K562 (cell line): ENCODE measurements around the gene GZMH. TPM values are rescaled to one million over a fixed set of nuclear protein-coding genes. Genes with fewer than 3 reads are reported as not detected.
A peak's percentile ranks its signal among the peaks of the same experiment; 100 is the strongest.

Experiments
- ATAC-seq: fragments of 200-7000 bp; cut with Tn5 transposase; 3 replicates; pipeline ENCODE4 v1.9.1; 2020; ENCODE audit warnings: moderate library complexity
- BruUV-seq: library from RNA; stranded (reverse); fragments of 400-500 nt; replicated peaks from 2 replicates; lab custom pipeline; 2021; lab: Mats Ljungman, UMichigan
- CTCF ChIA-PET: fragments of 300-600 bp; formaldehyde crosslinking; extraction: SDS; loops from one replicate; lab custom pipeline; 2021; ENCODE audit warnings: low intra/inter-chr PET ratio; lab: Yijun Ruan, JAX
- POLR2A ChIA-PET: fragments of 300-600, 350-650 bp; sonication (Branson Sonifier 250); formaldehyde crosslinking; extraction: SDS; loops from one replicate; lab custom pipeline; 2021; ENCODE audit warnings: antibody characterized with exemption, inconsistent platforms; lab: Yijun Ruan, JAX
- DNase-seq, 4 experiments: peaks; one replicate each; pipeline versions ENCODE4 v3.0.0 to v3.0.0-alpha.2; 2011 to 2018; ENCODE audit warnings: low spot score in 3 of 4, mixed read lengths in 3 of 4; ENCODE audit errors: extremely low read depth in 1 of 4
- FAIRE-seq: peaks from 2 replicates; lab custom pipeline; 2011; peaks lifted over from hg19 to GRCh38; lab: Jason Lieb, UNC
- H2AFZ ChIP-seq: 2 replicates; pipeline ENCODE4 v1.6.0; 2011; ENCODE audit warnings: low read depth, low read length, control low read depth, inconsistent platforms
- H3K27ac ChIP-seq: fragments of 200-600 bp; 3 replicates; pipeline ENCODE4 v1.8.0; 2011; ENCODE audit warnings: low read depth, mild to moderate bottlenecking, control low read depth, inconsistent platforms, low read length, moderate library complexity, mixed read lengths; ENCODE audit errors: extremely low read depth
- H3K27me3 ChIP-seq, 2 experiments: fragments of 300-600 bp in 1 of 2; 2 replicates in 1 of 2; 3 replicates in 1 of 2; pipeline versions ENCODE4 v1.6.0 to v1.8.0; 2011; ENCODE audit warnings: inconsistent platforms in 2 of 2, low read length in 2 of 2, mild to moderate bottlenecking in 1 of 2, mixed read lengths in 1 of 2, moderate library complexity in 1 of 2; ENCODE audit not compliant: control insufficient read depth in 2 of 2, insufficient read depth in 2 of 2
- H3K36me3 ChIP-seq: fragments of 300-600 bp; 3 replicates; pipeline ENCODE4 v1.8.0; 2011; ENCODE audit warnings: mild to moderate bottlenecking, low read length, inconsistent platforms; ENCODE audit not compliant: control insufficient read depth, insufficient read depth
- H3K4me1 ChIP-seq, 2 experiments: fragments of 200-600 bp in 1 of 2; replicated peaks in 1 of 2; 2 replicates in 1 of 2; 3 replicates in 1 of 2; pipeline versions ENCODE4 v1.5.1 to v1.8.0; 2011; ENCODE audit warnings: inconsistent platforms in 2 of 2, low read length in 2 of 2, mild to moderate bottlenecking in 1 of 2, mixed read lengths in 1 of 2, moderate library complexity in 1 of 2; ENCODE audit not compliant: control insufficient read depth in 2 of 2, insufficient read depth in 2 of 2
- H3K4me2 ChIP-seq: 2 replicates; pipeline ENCODE4 v1.6.1; 2011; ENCODE audit warnings: low read length, control low read depth, inconsistent platforms, mixed read lengths; ENCODE audit not compliant: insufficient read depth
- H3K4me3 ChIP-seq: fragments of 200-600 bp; sonication (generic), shearing (Covaris generic); 2 replicates; pipeline ENCODE4 v1.5.1; 2016; ENCODE audit warnings: control low read depth, inconsistent platforms
- H3K79me2 ChIP-seq: fragments of 200-600 bp; 3 replicates; pipeline ENCODE4 v1.8.0; 2011; ENCODE audit warnings: low read length, inconsistent platforms; ENCODE audit not compliant: control insufficient read depth, insufficient read depth
- H3K9ac ChIP-seq, 2 experiments: 2 replicates each; pipeline versions ENCODE4 v1.6.0 to v1.6.1; 2011; ENCODE audit warnings: low read depth in 2 of 2, low read length in 2 of 2, control low read depth in 1 of 2, inconsistent platforms in 1 of 2, mild to moderate bottlenecking in 1 of 2, mixed read lengths in 1 of 2; ENCODE audit not compliant: insufficient read depth in 1 of 2
- H3K9me1 ChIP-seq: one replicate; pipeline ENCODE4 v1.6.0; 2011; ENCODE audit warnings: inconsistent platforms, mild to moderate bottlenecking, low read length, moderate library complexity; ENCODE audit not compliant: control insufficient read depth, insufficient read depth
- H3K9me3 ChIP-seq: replicated peaks from 2 replicates; pipeline ENCODE4 v1.5.1; 2011; ENCODE audit warnings: low read depth, low read length, inconsistent platforms; ENCODE audit not compliant: control insufficient read depth, insufficient read depth
- H4K20me1 ChIP-seq: replicated peaks from 2 replicates; pipeline ENCODE4 v1.6.1; 2011; ENCODE audit warnings: low read length, inconsistent platforms, mixed read lengths; ENCODE audit not compliant: control insufficient read depth, insufficient read depth
- MTA1 ChIP-seq: fragments of 450-650 bp; IDR thresholded peaks from 2 replicates; pipeline ENCODE4 v1.6.1; 2017; ENCODE audit warnings: borderline replicate concordance
- NUFIP1 ChIP-seq: fragments of 450-650 bp; IDR thresholded peaks from 2 replicates; pipeline ENCODE4 v1.6.1; 2018; ENCODE audit not compliant: partially characterized antibody
- PRMT5 ChIP-seq: sonication (generic); formaldehyde crosslinking; IDR thresholded peaks from 2 replicates; pipeline ENCODE4 v1.5.0; 2020; ENCODE audit warnings: missing genetic modification reagents
- SIN3B ChIP-seq: fragments of 450-650 bp; IDR thresholded peaks from 2 replicates; pipeline ENCODE4 v1.6.1; 2017; ENCODE audit warnings: low read depth, mild to moderate bottlenecking, moderate library complexity
- SMC3 ChIP-seq: conservative IDR thresholded peaks from 2 replicates; pipeline ENCODE4 v1.6.1; 2011; ENCODE audit warnings: low read depth, low read length, improper control_type of control experiment; ENCODE audit not compliant: insufficient read depth
- SPI1 ChIP-seq: IDR thresholded peaks from 2 replicates; pipeline ENCODE4 v1.6.1; 2011; ENCODE audit warnings: low read depth, low read length, control low read depth, borderline replicate concordance
- ZNF133 ChIP-seq: fragments of 250-450 bp; sonication (Bioruptor Pico); IDR thresholded peaks from 2 replicates; pipeline ENCODE4 v1.4.0; 2020; ENCODE audit warnings: mild to moderate bottlenecking
- ZNF140 ChIP-seq: fragments of 250-450 bp; sonication (Bioruptor Pico); IDR thresholded peaks from 2 replicates; pipeline ENCODE4 v1.8.0; 2021; ENCODE audit warnings: moderate library complexity, mild to moderate bottlenecking, inconsistent platforms
- WGBS: fragments of 100-300 bp; shearing (Covaris generic); methylation state at CpG from one replicate; pipeline ENCODE4 v1.1.6; 2016; ENCODE audit warnings: low coverage, mixed read lengths; ENCODE audit not compliant: insufficient coverage; ENCODE audit errors: missing lambda C conversion rate; 5-methylcytosine and 5-hydroxymethylcytosine counted together
- in situ Hi-C: fragments of 300-500 bp; cut with MboI; formaldehyde crosslinking; loops from 4 replicates; pipeline ENCODE4 v1.15.0; 2018; ENCODE audit warnings: inconsistent platforms, mixed read lengths
- intact Hi-C: fragments of 100-400 bp; cut with micrococcal nuclease; formaldehyde crosslinking; loops from 2 replicates; pipeline ENCODE4 v1.14.2; 2022
- polyA plus RNA-seq, 8 experiments: library from polyadenylated mRNA; depleted of rRNA in 4 of 8; stranded (reverse) in 5 of 8; unstranded in 3 of 8; fragments of >200 nt; fragmentation: Nextera tagmentation in 2 of 8; fragmentation: Illumina TruSeq in 1 of 8; extraction: Ambion mirVana in 2 of 8; extraction: Trizol in 1 of 8; gene quantifications; 2 replicates each; pipeline versions ENCODE4 v1.2.1 to v1.2.3, GENCODE V29; 2011 to 2014; ENCODE audit warnings: inconsistent platforms in 1 of 8, missing spikeins in 1 of 8
- total RNA-seq, 7 experiments: library from RNA; depleted of rRNA in 6 of 7; stranded (reverse); fragments of >200 nt in 6 of 7; fragmentation: Illumina TruSeq in 2 of 7; extraction: Trizol in 2 of 7; gene quantifications; 2 replicates each; pipeline versions ENCODE4 v1.2.1 to v1.2.3, GENCODE V29; 2011 to 2021; ENCODE audit warnings: low replicate concordance in 1 of 7
- TF ChIP-seq, protein P1 (sequence below): fragments of 250-450 bp; sonication (Bioruptor Pico); IDR thresholded peaks from 2 replicates; pipeline ENCODE4 v1.8.0; 2022; ENCODE audit warnings: inconsistent platforms, mild to moderate bottlenecking, moderate library complexity, borderline replicate concordance

GZMH gene
- total and polyA plus RNA-seq, 9 of the 15 experiments (the other 6 are each of a cell fraction or from before 2014, with no cell fraction given): not detected

- Histone ChIP-seq H3K27me3 (no peaks in the 10 kb centered on the region; a peak in 1 of 5 replicates), H3K27ac (no peak within 1 kb of the TSS), H2AFZ (no peak within 1 kb of the TSS), H3K9me1 (no peaks in the 10 kb centered on the region), H3K36me3 (no peaks in the 10 kb centered on the region), H3K79me2 (no peaks in the 10 kb centered on the region), H4K20me1 (no peaks in the 10 kb centered on the region), H3K9me3 (no peaks in the 10 kb centered on the region), H3K4me2 (no peak within 1 kb of the TSS), H3K4me3 (no peak within 1 kb of the TSS), H3K4me1 (no peaks in the 10 kb centered on the region), H3K9ac (no peak within 1 kb of the TSS)
- ChIA-PET CTCF (no interaction called here), POLR2A (no interaction called here)
- DNase-seq: no peak
- no peak for FAIRE-seq
- TF ChIP-seq SIN3B: no peak
- TF ChIP-seq PRMT5 (CRISPR knock-in tag): no peak
- no peak for TF ChIP-seq MTA1
- no peak for TF ChIP-seq NUFIP1
- TF ChIP-seq, protein P1, sequence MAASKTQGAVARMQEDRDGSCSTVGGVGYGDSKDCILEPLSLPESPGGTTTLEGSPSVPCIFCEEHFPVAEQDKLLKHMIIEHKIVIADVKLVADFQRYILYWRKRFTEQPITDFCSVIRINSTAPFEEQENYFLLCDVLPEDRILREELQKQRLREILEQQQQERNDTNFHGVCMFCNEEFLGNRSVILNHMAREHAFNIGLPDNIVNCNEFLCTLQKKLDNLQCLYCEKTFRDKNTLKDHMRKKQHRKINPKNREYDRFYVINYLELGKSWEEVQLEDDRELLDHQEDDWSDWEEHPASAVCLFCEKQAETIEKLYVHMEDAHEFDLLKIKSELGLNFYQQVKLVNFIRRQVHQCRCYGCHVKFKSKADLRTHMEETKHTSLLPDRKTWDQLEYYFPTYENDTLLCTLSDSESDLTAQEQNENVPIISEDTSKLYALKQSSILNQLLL (CRISPR knock-in tag): no peak
- 0 out of 2 replicates have a peak, but pooled peaks have one; percentile 9 for TF ChIP-seq SPI1
- no peak for TF ChIP-seq ZNF140
- TF ChIP-seq SMC3: no peak
- no peak for TF ChIP-seq ZNF133 (CRISPR knock-in tag)
- BruUV-seq: no TSS peak
- intact Hi-C loops: no loop called here
- ATAC-seq: no peak
- 0% methylated on average over 3 of the region's 3 CpGs for WGBS
- in situ Hi-C loops: no loop called here
Observed at GRCh38 chr14:24576182-24576581, 33.3 kb downstream of the GZMH start, which contains the start of gene CTSG. TSS of gene CTSG (minus strand) at chr14:24576250. CDS start at chr14:24576223, 27 bp downstream.
